ENCODE measurements around the gene NFIC. TPM values are rescaled to one million over a fixed set of nuclear protein-coding genes. Genes with fewer than 3 reads are reported as not detected.

Gene NFIC
- total and polyA plus RNA-seq, 4 donors = 12.8 to 100 (median 75.1) TPM

- no peaks in the 10 kb centered on the region for H3K36me3 ChIP-seq (ENCODE audit: control insufficient read depth in 4 of 4, insufficient read depth in 3 of 4, low read depth in 1 of 4, low read length in 3 of 4)
Measured at GRCh38 chr19:3511506-3512251, 145.3 kb downstream of the NFIC start.

GRCh38 chr19:3512562-3513228 lies 146.3 kb downstream of the NFIC start:
- 85% methylated on average over 17 of the region's 17 CpGs for WGBS
- Histone ChIP-seq H3K27ac (ENCODE audit: low read depth in 1 of 2, low read length in 2 of 2) (no peak overlapping the region), H3K9me3 (ENCODE audit: control insufficient read depth in 4 of 4, low read length in 3 of 4) (no peaks in the 10 kb centered on the region), H3K27me3 (ENCODE audit: control insufficient read depth in 4 of 4, insufficient read depth in 4 of 4, low read length in 3 of 4) (no peaks in the 10 kb centered on the region), H3K4me3 (ENCODE audit: low read depth in 1 of 3, low read length in 3 of 3) (no peak overlapping the region), H3K36me3 (ENCODE audit: control insufficient read depth in 4 of 4, insufficient read depth in 3 of 4, low read depth in 1 of 4, low read length in 3 of 4) (no peaks in the 10 kb centered on the region), H3K9ac (ENCODE audit: low read depth in 1 of 2, low read length in 2 of 2) (no peak overlapping the region), H3K4me1 (ENCODE audit: control insufficient read depth in 4 of 4, insufficient read depth in 4 of 4, low read length in 3 of 4) (peaks cover 27 to 80% (median 65%) of the 10 kb centered on the region in 4 donors)
- DNase-seq (ENCODE audit: low spot score) = no peak
- no peak for TF ChIP-seq EGR1 (IDR thresholded peaks at IDR 0.05; ENCODE audit: low read depth in 2 of 2)
- TF ChIP-seq RXRA (IDR thresholded peaks at IDR 0.05) = no peak
- TF ChIP-seq FOXA2 (IDR thresholded peaks at IDR 0.05) = no peak
- no peak for TF ChIP-seq YY1 (IDR thresholded peaks at IDR 0.05)
- TF ChIP-seq REST (IDR thresholded peaks at IDR 0.05) = no peak
- TF ChIP-seq TAF1 (conservative IDR thresholded peaks at IDR 0.05) = no peak
- TF ChIP-seq ATF3 (IDR thresholded peaks at IDR 0.05) = no peak
- no peak for TF ChIP-seq JUND (IDR thresholded peaks at IDR 0.05)
- no peak for TF ChIP-seq RAD21 (IDR thresholded peaks at IDR 0.05)
- no peak for TF ChIP-seq CTCF (IDR thresholded peaks at IDR 0.05; ENCODE audit: low read depth, low read length, missing input control)
- TF ChIP-seq NR2F2 (IDR thresholded peaks at IDR 0.05) = no peak
- TF ChIP-seq SP1 (IDR thresholded peaks at IDR 0.05) = no peak
- no peak for TF ChIP-seq GABPA (IDR thresholded peaks at IDR 0.05 in 1 of 2, conservative IDR thresholded peaks at IDR 0.05 in 1 of 2)
- no peak for TF ChIP-seq HNF4G (IDR thresholded peaks at IDR 0.05)
- TF ChIP-seq ZBTB33 (IDR thresholded peaks at IDR 0.05) = no peak
- TF ChIP-seq HNF4A (conservative IDR thresholded peaks at IDR 0.05) = no peak
- TF ChIP-seq FOXA1 (IDR thresholded peaks at IDR 0.05) = no peak

More at GRCh38 chr19:3511506-3512251, 145.3 kb downstream of the NFIC start:
- 73% methylated on average over 26 of the region's 26 CpGs for whole genome bisulfite sequencing
- Histone ChIP-seq H3K27me3 (ENCODE audit: control insufficient read depth in 4 of 4, insufficient read depth in 4 of 4, low read length in 3 of 4) (no peaks in the 10 kb centered on the region), H3K9ac (ENCODE audit: low read depth in 1 of 2, low read length in 2 of 2) (no peak overlapping the region), H3K4me1 (ENCODE audit: control insufficient read depth in 4 of 4, insufficient read depth in 4 of 4, low read length in 3 of 4) (peaks cover 22 to 81% (median 65%) of the 10 kb centered on the region in 4 donors), H3K9me3 (ENCODE audit: control insufficient read depth in 4 of 4, low read length in 3 of 4) (no peaks in the 10 kb centered on the region), H3K4me3 (ENCODE audit: low read depth in 1 of 3, low read length in 3 of 3) (no peak overlapping the region), H3K27ac (ENCODE audit: low read depth in 1 of 2, low read length in 2 of 2) (no peak overlapping the region)
- no peak for DNase-seq (ENCODE audit: low spot score)
- TF ChIP-seq ATF3 (IDR thresholded peaks at IDR 0.05) (no peak), JUND (IDR thresholded peaks at IDR 0.05) (no peak), ZBTB33 (IDR thresholded peaks at IDR 0.05) (no peak)
